Kidney (tissue), 14 donors: ENCODE results near the gene SPTA1. TPM values are rescaled to one million over a fixed set of nuclear protein-coding genes. Genes with fewer than 3 reads are reported as not detected.

Experiments used
- DNase-seq, 5 donors: peaks; one replicate each; pipeline ENCODE4 v3.0.0-alpha.2; 2013 to 2020
- FAIRE-seq: peaks from 2 replicates; lab custom pipeline; 2012; peaks lifted over from hg19 to GRCh38; lab: Jason Lieb, UNC
- H3K27ac ChIP-seq, 2 donors: one replicate each; pipeline ENCODE4 v1.7.0; 2013; ENCODE audit warnings: low read depth in 2 of 2, low read length in 2 of 2, inconsistent platforms in 1 of 2
- H3K27me3 ChIP-seq: one replicate; pipeline ENCODE4 v1.7.1; 2013; ENCODE audit warnings: low read length, inconsistent platforms; ENCODE audit not compliant: control insufficient read depth, insufficient read depth
- H3K36me3 ChIP-seq, 3 donors: one replicate each; pipeline versions ENCODE4 v1.7.0 to v1.7.1; 2013; ENCODE audit warnings: low read length in 3 of 3, control low read depth in 1 of 3, inconsistent platforms in 1 of 3; ENCODE audit not compliant: insufficient read depth in 3 of 3, control insufficient read depth in 2 of 3
- H3K4me1 ChIP-seq, 3 donors: one replicate each; pipeline versions ENCODE4 v1.7.0 to v1.7.1; 2013; ENCODE audit warnings: low read length in 3 of 3, inconsistent platforms in 1 of 3, low read depth in 1 of 3; ENCODE audit not compliant: control insufficient read depth in 2 of 3, insufficient read depth in 2 of 3
- H3K4me3 ChIP-seq, 3 donors: one replicate each; pipeline versions ENCODE4 v1.7.0 to v1.8.1; 2013; ENCODE audit warnings: low read length in 3 of 3, control low read depth in 1 of 3, inconsistent platforms in 1 of 3
- H3K9ac ChIP-seq, 3 donors: one replicate each; pipeline versions ENCODE4 v1.7.0 to v1.7.1; 2013; ENCODE audit warnings: low read length in 3 of 3, control low read depth in 1 of 3, inconsistent platforms in 1 of 3
- H3K9me3 ChIP-seq, 3 donors: one replicate each; pipeline versions ENCODE4 v1.7.0 to v1.7.1; 2013; ENCODE audit warnings: low read length in 3 of 3, control low read depth in 1 of 3, inconsistent platforms in 1 of 3; ENCODE audit not compliant: control insufficient read depth in 2 of 3, insufficient read depth in 1 of 3
- intact Hi-C: fragments of 100-400 bp; cut with DNase I; formaldehyde crosslinking; loops from one replicate; pipeline ENCODE4 v1.11.1; 2022
- polyA plus RNA-seq: library from polyadenylated mRNA; stranded (reverse); fragments of 350-450 nt; fragmentation: Illumina TruSeq; extraction: RNeasy Lipid Tissue Mini Kit (QIAGEN cat#74804); gene quantifications from one replicate; pipeline ENCODE4 v1.2.3, GENCODE V29; 2014; ENCODE audit warnings: low read depth, low replicate concordance; ENCODE audit not compliant: insufficient read depth
- total RNA-seq: library from RNA; stranded (reverse); fragmentation: NEBNext Ultra II Directional; extraction: Animal tissue kit (Norgen Biotek cat#: 25700); gene quantifications from one replicate; pipeline ENCODE4 v1.2.1, GENCODE V29; 2021
- TF ChIP-seq, protein P1 (sequence below): IDR thresholded peaks from 3 replicates; pipeline ENCODE4 v1.5.1; 2012; ENCODE audit warnings: mild to moderate bottlenecking, moderate library complexity, borderline replicate concordance; ENCODE audit not compliant: insufficient read depth; ENCODE audit errors: extremely low read depth
- donor health status: control.
- donor health status: control.
- donor health status: control.
- donor health status: control.
- donor health status: control.
- donor health status: DM: yes; HTN: yes; CAD: no.
- donor health status: Normal renal cell carcinoma (clear cell type).

SPTA1 gene
- total and polyA plus RNA-seq, 2 donors from 2014 or later = 0.28 TPM; not detected in 1

DNA sequence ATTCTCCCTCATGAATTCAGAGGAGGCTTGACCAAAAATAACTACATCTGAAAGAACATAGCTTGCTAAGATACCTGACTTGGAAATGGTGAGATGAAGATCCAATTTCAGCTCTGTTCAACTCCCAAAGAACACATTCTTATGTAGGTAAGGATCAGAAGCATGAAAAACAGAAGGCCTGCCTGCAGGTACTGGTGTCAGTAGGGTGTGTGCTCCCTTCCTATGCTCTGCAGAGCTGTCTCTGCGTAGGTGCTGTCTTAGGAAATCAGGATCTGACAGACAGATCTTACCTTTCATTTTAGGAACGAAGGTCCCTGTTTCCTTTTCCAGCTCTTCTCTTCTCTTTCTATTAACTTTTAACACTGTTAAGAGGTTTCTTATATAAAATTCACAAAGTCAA, 19.6 kb upstream of the SPTA1 start:
- no peaks in the 10 kb centered on the region for H3K4me1 ChIP-seq
- H3K27me3 ChIP-seq = no peaks in the 10 kb centered on the region
- FAIRE-seq (no peak), DNase-seq (no peak)
- no peak overlapping the region for H3K9ac ChIP-seq
- TF ChIP-seq, protein P1, sequence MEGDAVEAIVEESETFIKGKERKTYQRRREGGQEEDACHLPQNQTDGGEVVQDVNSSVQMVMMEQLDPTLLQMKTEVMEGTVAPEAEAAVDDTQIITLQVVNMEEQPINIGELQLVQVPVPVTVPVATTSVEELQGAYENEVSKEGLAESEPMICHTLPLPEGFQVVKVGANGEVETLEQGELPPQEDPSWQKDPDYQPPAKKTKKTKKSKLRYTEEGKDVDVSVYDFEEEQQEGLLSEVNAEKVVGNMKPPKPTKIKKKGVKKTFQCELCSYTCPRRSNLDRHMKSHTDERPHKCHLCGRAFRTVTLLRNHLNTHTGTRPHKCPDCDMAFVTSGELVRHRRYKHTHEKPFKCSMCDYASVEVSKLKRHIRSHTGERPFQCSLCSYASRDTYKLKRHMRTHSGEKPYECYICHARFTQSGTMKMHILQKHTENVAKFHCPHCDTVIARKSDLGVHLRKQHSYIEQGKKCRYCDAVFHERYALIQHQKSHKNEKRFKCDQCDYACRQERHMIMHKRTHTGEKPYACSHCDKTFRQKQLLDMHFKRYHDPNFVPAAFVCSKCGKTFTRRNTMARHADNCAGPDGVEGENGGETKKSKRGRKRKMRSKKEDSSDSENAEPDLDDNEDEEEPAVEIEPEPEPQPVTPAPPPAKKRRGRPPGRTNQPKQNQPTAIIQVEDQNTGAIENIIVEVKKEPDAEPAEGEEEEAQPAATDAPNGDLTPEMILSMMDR = no peak
- H3K9me3 ChIP-seq = no peaks in the 10 kb centered on the region
- no peaks in the 10 kb centered on the region for H3K36me3 ChIP-seq
- H3K27ac ChIP-seq = no peak overlapping the region
- H3K4me3 ChIP-seq = no peak overlapping the region
- intact Hi-C loops = no loop called here

DNA sequence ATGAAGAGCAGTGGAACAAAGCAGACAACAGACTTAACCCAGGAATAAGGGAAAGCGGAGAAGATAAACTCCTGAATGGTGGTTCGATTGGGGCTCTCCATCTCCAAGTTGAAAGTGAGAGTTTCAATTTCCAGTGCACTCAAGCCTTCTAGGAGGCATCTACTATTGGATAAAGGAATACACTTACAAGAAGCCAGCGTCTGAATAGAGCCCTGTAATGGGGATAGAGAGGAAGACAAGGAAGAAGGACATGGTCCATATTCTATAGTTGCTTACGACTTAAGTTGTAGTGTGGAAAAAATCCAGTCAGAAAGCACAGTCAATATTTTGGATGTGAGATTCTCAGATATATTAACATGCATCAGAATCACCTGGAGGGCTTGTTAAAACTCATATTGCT, 14.0 kb upstream of the SPTA1 start, which contains the start of gene OR6K2:
OR6K2 (minus strand) TSS at position 101 of the 400 bp plus-strand sequence; CDS start at position 101, 0 bp downstream.
- Histone ChIP-seq H3K4me1 (no peaks in the 10 kb centered on the region), H3K27ac (no peak within 1 kb of the TSS), H3K4me3 (no peak within 1 kb of the TSS), H3K36me3 (no peaks in the 10 kb centered on the region), H3K9ac (no peak within 1 kb of the TSS), H3K27me3 (no peaks in the 10 kb centered on the region), H3K9me3 (no peaks in the 10 kb centered on the region)
- DNase-seq (no peak), FAIRE-seq (no peak)
- TF ChIP-seq, protein P1 = no peak
- intact Hi-C loops = no loop called here

DNA sequence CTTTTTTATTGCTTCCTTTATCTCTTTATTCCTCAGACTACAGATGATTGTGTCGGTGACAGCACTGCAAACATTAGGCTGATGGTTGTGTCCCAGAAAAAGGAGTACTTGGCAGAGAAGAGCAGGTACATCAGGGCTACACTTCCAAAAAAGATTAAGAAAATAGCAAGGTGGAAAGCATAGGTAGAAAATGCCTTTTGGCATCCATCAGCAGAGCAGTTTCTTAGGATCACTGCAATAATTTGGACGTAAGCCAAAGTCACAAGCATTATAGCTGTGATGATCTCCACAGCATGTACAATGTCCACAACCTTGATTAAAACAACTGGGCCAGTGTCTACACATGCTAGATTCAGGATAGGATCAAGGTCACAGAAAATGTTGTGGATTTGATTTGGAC, 8.1 kb upstream of the SPTA1 start:
- no peaks in the 10 kb centered on the region for H3K9me3 ChIP-seq
- no peak overlapping the region for H3K27ac ChIP-seq
- H3K9ac ChIP-seq = no peak overlapping the region
- no peaks in the 10 kb centered on the region for H3K27me3 ChIP-seq
- TF ChIP-seq, protein P1 = no peak
- H3K4me3 ChIP-seq = no peak overlapping the region
- FAIRE-seq (no peak), DNase-seq (no peak)
- no peaks in the 10 kb centered on the region for H3K36me3 ChIP-seq
- H3K4me1 ChIP-seq = no peaks in the 10 kb centered on the region
- intact Hi-C loops = no loop called here

DNA sequence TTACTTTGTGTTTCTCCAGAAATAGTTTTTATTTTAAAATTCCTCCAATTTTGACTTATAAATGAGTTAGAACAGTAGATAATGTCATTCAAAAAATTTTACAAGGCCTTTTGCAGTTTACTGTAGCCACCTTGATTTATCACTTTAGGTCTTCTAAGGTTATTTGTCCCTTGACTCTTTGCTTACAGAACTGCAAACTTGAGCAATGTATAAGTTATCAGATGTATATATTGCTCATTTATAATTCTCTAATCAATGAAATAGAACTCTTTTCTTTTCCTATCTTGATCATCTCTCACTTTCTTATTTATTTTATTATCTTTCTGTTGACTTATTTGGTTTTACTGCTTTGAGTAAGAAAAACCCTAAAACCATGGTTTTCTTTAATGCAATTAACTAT, 5.8 kb upstream of the SPTA1 start:
- H3K4me3 ChIP-seq = no peak overlapping the region
- H3K9ac ChIP-seq = no peak overlapping the region
- DNase-seq (no peak), FAIRE-seq (peak; percentile 35)
- intact Hi-C loops = no loop called here
- H3K4me1 ChIP-seq = no peaks in the 10 kb centered on the region
- H3K9me3 ChIP-seq = no peaks in the 10 kb centered on the region
- TF ChIP-seq, protein P1 = no peak
- no peaks in the 10 kb centered on the region for H3K36me3 ChIP-seq
- no peaks in the 10 kb centered on the region for H3K27me3 ChIP-seq
- H3K27ac ChIP-seq = no peak overlapping the region
